GM23338 (cell line): ENCODE data around the gene TGFBRAP1. TPM values are rescaled to one million over a fixed set of nuclear protein-coding genes. Genes with fewer than 3 reads are reported as not detected.

Experiments used
- ATAC-seq: fragments of 200-7000 bp; cut with Tn5 transposase; 3 replicates; pipeline ENCODE4 v1.9.1; 2020
- DNase-seq: peaks from one replicate; pipeline ENCODE4 v3.0.0-alpha.2; 2015; ENCODE audit warnings: low spot score
- H2AFZ ChIP-seq: fragments of 200-600 bp; sonication (generic); 2 replicates; pipeline ENCODE4 v1.8.0; 2016; ENCODE audit warnings: antibody characterized with exemption, mild to moderate bottlenecking, moderate library complexity
- H3F3A ChIP-seq: fragments of 200-600 bp; sonication (generic); replicated peaks from 2 replicates; pipeline ENCODE4 v1.8.0; 2017; ENCODE audit warnings: antibody characterized with exemption, mixed run types, low read depth
- H3K27ac ChIP-seq: fragments of 200-600 bp; sonication (generic); 2 replicates; pipeline ENCODE4 v1.6.1; 2016; ENCODE audit warnings: low read depth
- H3K27me3 ChIP-seq: fragments of 200-600 bp; sonication (generic); 2 replicates; pipeline ENCODE4 v1.8.0; 2016; ENCODE audit warnings: mild to moderate bottlenecking, mixed run types, moderate library complexity; ENCODE audit not compliant: insufficient read depth
- H3K36me3 ChIP-seq: fragments of 200-600 bp; sonication (generic); 2 replicates; pipeline ENCODE4 v1.8.0; 2016; ENCODE audit warnings: mild to moderate bottlenecking; ENCODE audit not compliant: insufficient read depth
- H3K4me1 ChIP-seq: fragments of 200-600 bp; sonication (generic); 2 replicates; pipeline ENCODE4 v1.8.0; 2016; ENCODE audit warnings: mild to moderate bottlenecking, moderate library complexity; ENCODE audit not compliant: insufficient read depth
- H3K4me2 ChIP-seq: fragments of 200-600 bp; sonication (generic); 2 replicates; pipeline ENCODE4 v1.7.1; 2017; ENCODE audit warnings: mixed run types
- H3K4me3 ChIP-seq: fragments of 200-600 bp; sonication (generic); 2 replicates; pipeline ENCODE4 v1.6.1; 2016; ENCODE audit warnings: mixed run types
- H3K79me2 ChIP-seq: fragments of 200-600 bp; sonication (generic); replicated peaks from 2 replicates; pipeline ENCODE4 v1.8.0; 2017; ENCODE audit warnings: mild to moderate bottlenecking; ENCODE audit not compliant: insufficient read depth
- H3K9me2 ChIP-seq: fragments of 200-600 bp; sonication (generic); 2 replicates; pipeline ENCODE4 v1.8.0; 2017; ENCODE audit not compliant: insufficient read depth
- H4K20me1 ChIP-seq: fragments of 200-600 bp; sonication (generic); replicated peaks from 2 replicates; pipeline ENCODE4 v1.8.0; 2017; ENCODE audit warnings: mild to moderate bottlenecking; ENCODE audit not compliant: insufficient read depth
- H3K27ac Mint-ChIP-seq: 2 replicates; pipeline ENCODE4 v1.8.0; 2020; ENCODE audit warnings: inconsistent platforms, mild to moderate bottlenecking, moderate library complexity, mixed read lengths
- H3K27me3 Mint-ChIP-seq: 3 replicates; pipeline ENCODE4 v1.8.0; 2022; ENCODE audit warnings: low read depth, mild to moderate bottlenecking, moderate library complexity, mixed read lengths, inconsistent platforms; ENCODE audit not compliant: insufficient read depth, poor library complexity
- H3K36me3 Mint-ChIP-seq: 3 replicates; pipeline ENCODE4 v1.8.0; 2021; ENCODE audit warnings: low read depth, mild to moderate bottlenecking, inconsistent platforms, moderate library complexity, mixed read lengths
- H3K4me1 Mint-ChIP-seq: 3 replicates; pipeline ENCODE4 v1.8.0; 2020; ENCODE audit warnings: mild to moderate bottlenecking, inconsistent platforms, mixed read lengths
- H3K4me3 Mint-ChIP-seq: 3 replicates; pipeline ENCODE4 v1.8.0; 2021; ENCODE audit warnings: moderate library complexity, mild to moderate bottlenecking, inconsistent platforms, mixed read lengths
- H3K9me3 Mint-ChIP-seq: 3 replicates; pipeline ENCODE4 v1.8.0; 2020; ENCODE audit warnings: moderate library complexity, mild to moderate bottlenecking, inconsistent platforms, mixed read lengths
- CREB1 ChIP-seq: fragments of 250-450 bp; sonication (Bioruptor Pico); IDR thresholded peaks from 2 replicates; pipeline ENCODE4 v1.5.0; 2020; ENCODE audit warnings: low read depth, mild to moderate bottlenecking, moderate library complexity
- JUNB ChIP-seq: IDR thresholded peaks from one replicate; pipeline ENCODE4 v1.6.1; 2016; ENCODE audit warnings: antibody characterized with exemption; ENCODE audit not compliant: unreplicated experiment
- ZNF462 ChIP-seq: fragments of 250-450 bp; sonication (Bioruptor Pico); IDR thresholded peaks from 2 replicates; pipeline ENCODE4 v1.5.0; 2020; ENCODE audit warnings: mild to moderate bottlenecking, moderate library complexity
- polyA plus RNA-seq: library from polyadenylated mRNA; unstranded; fragments of >200 nt; fragmentation: Nextera tagmentation; extraction: Ambion mirVana; gene quantifications from 2 replicates; pipeline ENCODE4 v1.2.1, GENCODE V29; 2016
- total RNA-seq: library from RNA; depleted of rRNA; stranded (reverse); fragments of >200 nt; shearing (Covaris generic); gene quantifications from 2 replicates; pipeline ENCODE4 v1.2.3, GENCODE V29; 2014
- TF ChIP-seq, protein P1 (sequence below): IDR thresholded peaks from one replicate; pipeline ENCODE4 v1.6.1; 2018; ENCODE audit warnings: antibody characterized with exemption; ENCODE audit not compliant: unreplicated experiment
- TF ChIP-seq, protein P2 (sequence below): IDR thresholded peaks from 2 replicates; pipeline ENCODE4 v1.6.1; 2016; ENCODE audit warnings: antibody characterized with exemption

The TGFBRAP1 gene
- total and polyA plus RNA-seq, 2 experiments from 2014 or later: 6.3 to 23.5 TPM

DNA sequence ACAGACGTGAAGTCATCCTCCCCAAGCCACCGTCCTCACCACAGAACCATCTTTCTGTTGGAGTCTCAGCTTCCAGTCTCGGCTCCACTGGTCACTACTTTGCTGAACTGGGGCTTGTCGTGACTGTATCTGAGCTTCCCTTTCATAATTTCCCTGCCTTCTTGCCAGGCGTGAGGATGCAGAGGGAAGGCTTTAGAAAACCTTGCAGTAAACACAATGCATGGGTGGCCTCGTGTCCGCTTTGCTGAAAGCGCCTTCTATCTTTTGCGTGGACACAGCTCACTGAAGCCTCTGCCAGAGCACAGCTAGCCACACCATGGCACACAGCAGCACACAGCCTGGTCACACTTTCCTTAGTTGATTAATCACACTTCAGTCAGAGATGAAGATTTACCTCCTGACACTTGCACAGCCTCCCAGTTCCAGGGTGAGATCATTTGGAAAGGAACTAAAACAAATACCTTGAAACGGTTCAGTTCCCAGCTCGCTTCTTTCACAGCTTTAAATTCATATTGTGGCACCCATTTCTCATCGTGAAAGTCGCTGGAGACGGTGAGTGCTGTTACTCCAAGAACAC, 90.8 kb downstream of the TGFBRAP1 start:
- ATAC-seq (no peak), DNase-seq (no peak)
- Histone ChIP-seq H3K4me1 (peaks cover 5% of the 10 kb centered on the region; the same call in 1 of the 2 replicates), H3K4me2 (peak overlapping the region; percentile 45; the same call in 1 of the 2 replicates), H3F3A (no peaks in the 10 kb centered on the region), H3K36me3 (no peaks in the 10 kb centered on the region), H2AFZ (peak overlapping the region; percentile 92), H4K20me1 (no peaks in the 10 kb centered on the region), H3K27me3 (0 out of 2 replicates have a peak, but pooled peaks cover 5% of the 10 kb centered on the region), H3K27ac (no peak overlapping the region), H3K9me2 (no peaks in the 10 kb centered on the region), H3K79me2 (no peaks in the 10 kb centered on the region), H3K4me3 (no peak overlapping the region; the same call in 1 of the 2 replicates)
- Mint-ChIP-seq H3K36me3 (no peaks in the 10 kb centered on the region; the same call in 2 of the 3 replicates), H3K4me3 (no peak overlapping the region), H3K27me3 (peaks cover 7% of the 10 kb centered on the region), H3K27ac (no peak overlapping the region), H3K9me3 (no peaks in the 10 kb centered on the region; the same call in 1 of the 3 replicates), H3K4me1 (peaks cover 19% of the 10 kb centered on the region)
- TF ChIP-seq, protein P1, sequence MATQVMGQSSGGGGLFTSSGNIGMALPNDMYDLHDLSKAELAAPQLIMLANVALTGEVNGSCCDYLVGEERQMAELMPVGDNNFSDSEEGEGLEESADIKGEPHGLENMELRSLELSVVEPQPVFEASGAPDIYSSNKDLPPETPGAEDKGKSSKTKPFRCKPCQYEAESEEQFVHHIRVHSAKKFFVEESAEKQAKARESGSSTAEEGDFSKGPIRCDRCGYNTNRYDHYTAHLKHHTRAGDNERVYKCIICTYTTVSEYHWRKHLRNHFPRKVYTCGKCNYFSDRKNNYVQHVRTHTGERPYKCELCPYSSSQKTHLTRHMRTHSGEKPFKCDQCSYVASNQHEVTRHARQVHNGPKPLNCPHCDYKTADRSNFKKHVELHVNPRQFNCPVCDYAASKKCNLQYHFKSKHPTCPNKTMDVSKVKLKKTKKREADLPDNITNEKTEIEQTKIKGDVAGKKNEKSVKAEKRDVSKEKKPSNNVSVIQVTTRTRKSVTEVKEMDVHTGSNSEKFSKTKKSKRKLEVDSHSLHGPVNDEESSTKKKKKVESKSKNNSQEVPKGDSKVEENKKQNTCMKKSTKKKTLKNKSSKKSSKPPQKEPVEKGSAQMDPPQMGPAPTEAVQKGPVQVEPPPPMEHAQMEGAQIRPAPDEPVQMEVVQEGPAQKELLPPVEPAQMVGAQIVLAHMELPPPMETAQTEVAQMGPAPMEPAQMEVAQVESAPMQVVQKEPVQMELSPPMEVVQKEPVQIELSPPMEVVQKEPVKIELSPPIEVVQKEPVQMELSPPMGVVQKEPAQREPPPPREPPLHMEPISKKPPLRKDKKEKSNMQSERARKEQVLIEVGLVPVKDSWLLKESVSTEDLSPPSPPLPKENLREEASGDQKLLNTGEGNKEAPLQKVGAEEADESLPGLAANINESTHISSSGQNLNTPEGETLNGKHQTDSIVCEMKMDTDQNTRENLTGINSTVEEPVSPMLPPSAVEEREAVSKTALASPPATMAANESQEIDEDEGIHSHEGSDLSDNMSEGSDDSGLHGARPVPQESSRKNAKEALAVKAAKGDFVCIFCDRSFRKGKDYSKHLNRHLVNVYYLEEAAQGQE: no peak
- TF ChIP-seq CREB1 (no peak), JUNB (no peak)
- TF ChIP-seq, protein P2, sequence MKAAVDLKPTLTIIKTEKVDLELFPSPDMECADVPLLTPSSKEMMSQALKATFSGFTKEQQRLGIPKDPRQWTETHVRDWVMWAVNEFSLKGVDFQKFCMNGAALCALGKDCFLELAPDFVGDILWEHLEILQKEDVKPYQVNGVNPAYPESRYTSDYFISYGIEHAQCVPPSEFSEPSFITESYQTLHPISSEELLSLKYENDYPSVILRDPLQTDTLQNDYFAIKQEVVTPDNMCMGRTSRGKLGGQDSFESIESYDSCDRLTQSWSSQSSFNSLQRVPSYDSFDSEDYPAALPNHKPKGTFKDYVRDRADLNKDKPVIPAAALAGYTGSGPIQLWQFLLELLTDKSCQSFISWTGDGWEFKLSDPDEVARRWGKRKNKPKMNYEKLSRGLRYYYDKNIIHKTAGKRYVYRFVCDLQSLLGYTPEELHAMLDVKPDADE: no peak

GRCh38 chr2:105237045-105237765, 92.3 kb downstream of the TGFBRAP1 start:
- TF ChIP-seq ZNF462 (CRISPR knock-in tag): no peak
- H2AFZ ChIP-seq: peak overlapping the region; percentile 70; the same call in 1 of the 2 replicates
- peak overlapping the region; percentile 44; the same call in 1 of the 2 replicates for H3K4me2 ChIP-seq
- no peak overlapping the region for H3K4me3 ChIP-seq
- ATAC-seq (no peak), DNase-seq (no peak)
- H3K27me3 Mint-ChIP-seq: peaks cover 6% of the 10 kb centered on the region
- 0 out of 2 replicates have a peak, but pooled peaks cover 5% of the 10 kb centered on the region for H3K27me3 ChIP-seq
- no peaks in the 10 kb centered on the region for H3F3A ChIP-seq
- no peaks in the 10 kb centered on the region for H3K9me2 ChIP-seq
- no peaks in the 10 kb centered on the region for H3K36me3 Mint-ChIP-seq
- H3K36me3 ChIP-seq: no peaks in the 10 kb centered on the region
- peaks cover 18% of the 10 kb centered on the region for H3K4me1 Mint-ChIP-seq
- H3K4me3 Mint-ChIP-seq: no peak overlapping the region
- H3K27ac ChIP-seq: no peak overlapping the region
- no peaks in the 10 kb centered on the region for H4K20me1 ChIP-seq
- no peaks in the 10 kb centered on the region; the same call in 2 of the 3 replicates for H3K9me3 Mint-ChIP-seq
- peaks cover 5% of the 10 kb centered on the region; the same call in 1 of the 2 replicates for H3K4me1 ChIP-seq
- no peaks in the 10 kb centered on the region for H3K79me2 ChIP-seq
- no peak overlapping the region for H3K27ac Mint-ChIP-seq
